Prostate gland (tissue), 2 donors: ENCODE measurements around the gene TAC4. TPM values are rescaled to one million over a fixed set of nuclear protein-coding genes. Genes with fewer than 3 reads are reported as not detected.

Source experiments
- DNase-seq: peaks from one replicate; pipeline ENCODE4 v3.0.0-alpha.2; 2019; ENCODE audit warnings: low spot score
- H3K27ac ChIP-seq, 2 donors: fragments of 200-600 bp; sonication (generic); 2 replicates each; pipeline ENCODE4 v1.5.1; 2017 to 2019
- H3K27me3 ChIP-seq: fragments of 200-600 bp; sonication (generic); replicated peaks from 2 replicates; pipeline ENCODE4 v1.5.1; 2019; ENCODE audit not compliant: insufficient read depth
- H3K36me3 ChIP-seq, 2 donors: fragments of 200-600 bp; sonication (generic); 1 replicate in 1 of 2; 2 replicates in 1 of 2; pipeline versions ENCODE4 v1.5.1 to v1.8.1; 2017 to 2019
- H3K4me1 ChIP-seq: fragments of 200-600 bp; sonication (generic); replicated peaks from 2 replicates; pipeline ENCODE4 v1.5.1; 2019
- H3K4me3 ChIP-seq, 2 donors: fragments of 200-600 bp; sonication (generic); 2 replicates each; pipeline ENCODE4 v1.5.1; 2017 to 2019
- H3K9me3 ChIP-seq: fragments of 200-600 bp; sonication (generic); 2 replicates; pipeline ENCODE4 v1.5.1; 2017
- CTCF ChIP-seq, 4 experiments: fragments of 200-600 bp in 2 of 4; fragments of 450-650 bp in 2 of 4; sonication (generic) in 2 of 4; IDR thresholded peaks; 1 replicate in 3 of 4; 2 replicates in 1 of 4; pipeline ENCODE4 v1.5.1; 2016 to 2019; ENCODE audit warnings: antibody characterized with exemption in 4 of 4, mild to moderate bottlenecking in 2 of 4, moderate library complexity in 2 of 4
- POLR2A ChIP-seq: fragments of 450-650 bp; IDR thresholded peaks from one replicate; pipeline ENCODE4 v1.6.1; 2016; ENCODE audit warnings: antibody characterized with exemption, mild to moderate bottlenecking
- POLR2AphosphoS5 ChIP-seq: sonication (generic); formaldehyde crosslinking; IDR thresholded peaks from one replicate; pipeline ENCODE4 v1.6.1; 2017; ENCODE audit warnings: antibody characterized with exemption
- WGBS: methylation state at CpG from one replicate; pipeline ENCODE4 v1.1.5; 2018; 5-methylcytosine and 5-hydroxymethylcytosine counted together
- intact Hi-C: fragments of 100-400 bp; cut with DNase I; formaldehyde crosslinking; loops from one replicate; pipeline ENCODE4 v1.14.2; 2022
- total RNA-seq, 2 donors: library from RNA; depleted of rRNA; stranded (reverse); fragments of >200 nt; gene quantifications; one replicate each; pipeline ENCODE4 v1.1.0, GENCODE V29; 2016

The TAC4 gene
- total RNA-seq, 2 donors from 2014 or later = not detected

GRCh38 chr17:49891694-49892389 is 44.0 kb upstream of the TAC4 start:
- WGBS = 56% methylated on average over 10 of the region's 10 CpGs
- Histone ChIP-seq H3K36me3 (no peaks in the 10 kb centered on the region), H3K4me3 (no peak overlapping the region), H3K27me3 (no peaks in the 10 kb centered on the region), H3K27ac (no peak overlapping the region), H3K4me1 (no peaks in the 10 kb centered on the region), H3K9me3 (no peaks in the 10 kb centered on the region)
- intact Hi-C loops = no loop called here
- DNase-seq = no peak
- TF ChIP-seq POLR2AphosphoS5 = no peak
- TF ChIP-seq CTCF (IDR thresholded peaks at IDR 0.05) = no peak
- no peak for TF ChIP-seq POLR2A

- DNase-seq = no peak
- no peaks in the 10 kb centered on the region for H3K36me3 ChIP-seq
- intact Hi-C loops = no loop called here
- no peak overlapping the region for H3K4me3 ChIP-seq
- no peaks in the 10 kb centered on the region for H3K4me1 ChIP-seq
- H3K27me3 ChIP-seq = no peaks in the 10 kb centered on the region
- H3K27ac ChIP-seq = no peak overlapping the region
- no peaks in the 10 kb centered on the region for H3K9me3 ChIP-seq
- WGBS = 89% methylated on average over 5 of the region's 5 CpGs
- no peak for TF ChIP-seq POLR2A
- no peak for TF ChIP-seq POLR2AphosphoS5
- TF ChIP-seq CTCF (IDR thresholded peaks at IDR 0.05) = no peak
Measured at GRCh38 chr17:49891271-49891670, 43.4 kb upstream of the TAC4 start.

GRCh38 chr17:49890852-49891251 is 43.0 kb upstream of the TAC4 start:
- no peaks in the 10 kb centered on the region for H3K36me3 ChIP-seq
- no peaks in the 10 kb centered on the region for H3K9me3 ChIP-seq
- H3K4me1 ChIP-seq = no peaks in the 10 kb centered on the region
- no peaks in the 10 kb centered on the region for H3K27me3 ChIP-seq
- intact Hi-C loops = no loop called here
- WGBS = 68% methylated on average over 23 of the region's 23 CpGs
- no peak for DNase-seq
- TF ChIP-seq POLR2AphosphoS5 (no peak), CTCF (IDR thresholded peaks at IDR 0.05) (no peak), POLR2A (no peak)
- H3K4me3 ChIP-seq = no peak overlapping the region
- no peak overlapping the region for H3K27ac ChIP-seq

- DNase-seq = no peak
- Histone ChIP-seq H3K4me1 (no peaks in the 10 kb centered on the region), H3K27me3 (no peaks in the 10 kb centered on the region), H3K27ac (no peak overlapping the region), H3K9me3 (no peaks in the 10 kb centered on the region), H3K4me3 (no peak overlapping the region), H3K36me3 (no peaks in the 10 kb centered on the region)
- 57% methylated on average over 33 of the region's 33 CpGs for WGBS
- TF ChIP-seq POLR2AphosphoS5 (no peak), POLR2A (no peak), CTCF (IDR thresholded peaks at IDR 0.05) (no peak)
- intact Hi-C loops = no loop called here
Measured at GRCh38 chr17:49890077-49890821, 42.4 kb upstream of the TAC4 start.

- Histone ChIP-seq H3K27me3 (no peaks in the 10 kb centered on the region), H3K4me1 (no peaks in the 10 kb centered on the region), H3K27ac (no peak overlapping the region), H3K9me3 (no peaks in the 10 kb centered on the region), H3K36me3 (no peaks in the 10 kb centered on the region), H3K4me3 (no peak overlapping the region)
- TF ChIP-seq POLR2A (no peak), POLR2AphosphoS5 (no peak), CTCF (IDR thresholded peaks at IDR 0.05) (no peak)
- intact Hi-C loops = no loop called here
- DNase-seq = no peak
- WGBS = 63% methylated on average over 12 of the region's 12 CpGs
Measured at GRCh38 chr17:49889500-49889899, 41.6 kb upstream of the TAC4 start.
